ENCODE measurements around the gene OLIG1.

OLIG1 gene

DNA sequence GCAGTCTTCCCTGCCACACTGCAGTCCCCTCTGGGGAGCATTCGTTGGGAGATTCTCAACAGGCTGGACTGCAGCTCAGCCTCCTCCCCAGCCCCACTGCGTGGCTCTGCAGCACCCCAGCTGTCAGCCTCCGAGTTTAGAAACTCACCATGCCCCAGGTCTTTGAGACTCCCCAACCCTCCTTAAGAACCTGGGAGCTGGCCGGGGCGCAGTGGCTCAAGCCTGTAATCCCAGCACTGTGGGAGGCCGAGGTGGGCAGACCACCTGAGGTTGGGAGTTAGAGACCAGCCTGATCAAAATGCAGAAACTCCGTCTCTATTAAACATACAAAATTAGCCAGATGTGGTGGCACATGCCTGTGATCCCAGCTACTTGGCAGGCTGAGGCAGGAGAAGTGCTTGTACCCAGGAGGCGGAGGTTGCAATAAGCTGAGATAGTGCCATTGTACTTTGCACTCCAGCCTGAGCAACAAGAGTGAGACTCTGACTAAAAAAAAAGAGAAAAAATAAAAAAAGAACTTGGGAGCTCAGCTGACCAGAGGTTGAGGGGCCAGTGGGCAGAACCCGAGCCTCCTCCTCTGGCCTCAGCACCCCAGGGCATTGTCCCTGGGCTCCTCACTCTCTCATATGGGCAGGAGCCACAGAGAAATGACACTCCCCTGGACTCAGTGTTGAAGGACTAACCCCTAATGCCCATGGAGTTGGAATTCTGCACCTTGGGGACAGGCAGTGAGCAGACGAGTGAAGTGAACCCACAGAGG, 38.6 kb upstream of the OLIG1 start:
- DNase-seq (ENCODE audit: low read depth in 1 of 2, low spot score in 1 of 2) = no peak

DNA sequence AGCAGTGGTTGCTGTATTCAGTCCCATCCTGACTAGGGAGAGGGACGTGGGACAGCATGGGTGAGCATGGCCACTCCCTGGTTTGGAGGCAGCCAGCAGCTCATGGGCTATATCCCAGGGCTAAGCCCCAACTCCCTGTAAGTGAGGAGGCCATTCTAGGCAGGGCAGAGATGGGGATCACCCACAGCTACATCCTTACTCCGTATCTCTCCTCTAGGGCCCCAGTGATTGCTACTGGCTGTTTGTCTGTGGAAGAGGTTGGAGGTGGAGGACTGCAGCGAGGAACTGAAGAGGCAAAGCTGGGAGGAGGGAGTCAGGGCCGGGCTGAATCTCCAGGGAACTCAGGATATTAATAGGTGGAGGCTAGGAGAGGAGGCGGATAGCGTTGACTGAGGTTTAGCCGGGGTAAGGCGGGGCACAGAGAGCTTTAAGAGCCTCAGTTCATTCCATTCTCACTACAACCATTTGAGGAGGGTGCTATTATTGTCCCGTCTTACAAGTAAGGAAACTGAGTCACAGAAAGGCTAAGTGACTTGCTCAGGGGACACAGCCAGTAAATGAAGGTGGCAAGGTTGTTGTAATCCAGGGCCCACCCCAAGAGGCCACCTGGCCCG, 37.4 kb upstream of the OLIG1 start:
- DNase-seq (ENCODE audit: low read depth in 1 of 2, low spot score in 1 of 2) = no peak

DNA sequence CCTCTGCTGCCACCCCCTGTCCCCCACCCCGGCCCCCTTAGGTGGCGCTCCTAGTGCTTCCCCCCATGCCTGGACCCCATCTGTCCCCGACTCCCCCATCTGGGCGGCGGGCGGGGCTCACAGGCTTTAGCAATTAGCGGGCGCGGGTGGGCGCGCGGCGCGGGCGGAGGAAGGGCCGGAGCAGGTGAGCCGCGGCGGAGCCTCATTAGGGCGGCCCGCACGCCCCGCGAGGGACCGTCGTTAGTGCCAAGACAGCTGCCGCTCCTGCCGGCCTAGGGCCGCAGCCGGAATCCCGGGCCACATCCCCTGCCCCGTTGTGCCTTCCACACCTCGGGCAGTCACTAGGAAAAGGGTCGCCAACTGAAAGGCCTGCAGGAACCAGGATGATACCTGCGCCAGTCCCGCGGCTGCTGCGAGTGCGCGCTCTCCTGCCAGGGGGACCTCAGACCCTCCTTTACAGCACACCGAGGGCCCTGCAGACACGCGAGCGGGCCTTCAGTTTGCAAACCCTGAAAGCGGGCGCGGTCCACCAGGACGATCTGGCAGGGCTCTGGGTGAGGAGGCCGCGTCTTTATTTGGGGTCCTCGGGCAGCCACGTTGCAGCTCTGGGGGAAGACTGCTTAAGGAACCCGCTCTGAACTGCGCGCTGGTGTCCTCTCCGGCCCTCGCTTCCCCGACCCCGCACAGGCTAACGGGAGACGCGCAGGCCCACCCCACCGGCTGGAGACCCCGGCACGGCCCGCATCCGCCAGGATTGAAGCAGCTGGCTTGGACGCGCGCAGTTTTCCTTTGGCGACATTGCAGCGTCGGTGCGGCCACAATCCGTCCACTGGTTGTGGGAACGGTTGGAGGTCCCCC, 36.6 kb upstream of the OLIG1 start:
- DNase-seq (ENCODE audit: low read depth in 1 of 2, low spot score in 1 of 2) = no peak

DNA sequence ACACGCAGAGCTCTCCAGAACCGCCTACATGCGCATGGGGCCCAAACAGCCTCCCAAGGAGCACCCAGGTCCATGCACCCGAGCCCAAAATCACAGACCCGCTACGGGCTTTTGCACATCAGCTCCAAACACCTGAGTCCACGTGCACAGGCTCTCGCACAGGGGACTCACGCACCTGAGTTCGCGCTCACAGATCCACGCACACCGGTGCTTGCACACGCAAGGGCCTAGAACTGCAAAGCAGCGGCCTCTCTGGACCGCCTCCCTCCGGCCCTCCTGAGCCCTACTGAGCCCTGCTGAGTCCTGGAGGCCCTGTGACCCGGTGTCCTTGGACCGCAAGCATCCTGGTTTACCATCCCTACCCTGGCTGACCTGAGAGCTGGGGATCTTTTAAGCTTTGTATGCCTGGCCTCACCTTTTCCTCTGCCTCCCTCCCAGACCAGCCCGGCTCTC, 36.0 kb upstream of the OLIG1 start:
- no peak for DNase-seq (ENCODE audit: low read depth in 1 of 2, low spot score in 1 of 2)

DNA sequence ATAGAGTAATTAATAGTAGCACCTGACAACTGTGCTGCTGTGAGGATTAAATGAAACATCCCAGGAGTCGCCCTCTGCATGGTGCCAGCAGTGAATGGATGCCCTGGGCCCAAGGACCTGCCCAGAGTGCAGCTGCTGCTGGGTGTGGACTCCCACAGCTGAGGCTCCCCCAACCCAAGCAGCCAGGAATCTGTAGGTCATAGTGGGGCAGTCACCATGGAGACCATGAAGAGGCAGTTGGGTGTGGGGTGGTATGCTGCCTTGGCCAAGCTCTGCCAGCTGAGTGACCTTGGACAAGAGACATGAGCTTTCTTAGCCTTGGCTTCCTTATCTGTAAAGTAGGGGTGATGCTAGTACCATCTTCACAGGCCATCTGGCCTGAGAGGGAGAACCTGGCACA, 34.8 kb upstream of the OLIG1 start:
- no peak for DNase-seq (ENCODE audit: low read depth in 1 of 2, low spot score in 1 of 2)

DNA sequence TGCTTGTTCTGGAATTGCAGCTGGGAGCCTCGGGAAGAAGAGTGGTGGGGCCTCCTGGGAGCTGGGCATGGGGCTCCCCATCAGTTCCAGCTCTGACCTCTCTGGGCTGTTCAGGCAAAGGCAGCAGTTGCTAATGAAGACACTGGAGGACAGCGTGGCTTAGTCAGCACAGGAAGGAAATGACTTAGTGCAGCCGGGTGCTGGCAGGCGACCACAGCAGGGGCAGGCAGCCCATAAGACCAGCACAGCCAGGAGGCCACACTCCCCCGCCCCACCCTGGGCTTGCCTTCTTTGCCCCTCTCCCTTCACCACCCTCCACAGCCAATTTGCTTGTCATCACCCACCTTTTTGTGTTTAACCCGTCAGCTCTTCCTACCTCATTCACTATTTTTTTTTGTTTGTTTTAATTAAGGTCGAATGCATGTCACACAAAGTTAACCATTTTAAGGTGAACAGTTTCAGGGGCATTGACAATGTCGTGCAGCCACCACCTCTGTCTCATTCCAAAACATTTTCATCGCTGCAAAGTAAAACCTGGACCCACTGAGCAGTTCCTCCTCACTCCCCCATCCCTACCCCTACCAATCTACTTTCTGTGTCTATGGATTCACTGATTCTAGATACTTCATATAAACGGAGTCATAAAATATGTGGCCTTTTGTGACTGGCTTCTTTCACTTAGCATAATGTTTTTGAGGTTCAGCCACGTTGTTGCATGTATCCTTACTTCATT, 33.3 kb upstream of the OLIG1 start:
- DNase-seq (ENCODE audit: low read depth in 1 of 2, low spot score in 1 of 2) = no peak

DNA sequence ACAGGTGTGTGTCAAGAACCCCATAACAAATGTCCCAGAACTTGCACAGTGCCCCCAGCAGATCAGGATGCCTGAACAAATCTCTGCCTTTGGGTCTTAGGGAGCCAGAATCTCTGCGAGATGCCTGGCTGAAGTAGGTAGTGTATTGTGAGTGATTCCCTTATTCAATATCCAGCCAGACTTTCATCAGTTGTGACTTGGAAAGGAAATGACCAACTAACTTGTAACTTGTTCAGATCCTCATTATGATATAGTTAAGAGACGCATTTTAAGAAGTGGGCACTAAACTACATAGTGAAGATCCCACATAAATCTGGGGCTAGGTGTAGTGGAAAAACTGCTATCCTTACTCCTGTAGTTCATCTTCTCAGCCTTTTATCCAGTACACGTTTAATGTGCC, 32.4 kb upstream of the OLIG1 start:
- no peak for DNase-seq (ENCODE audit: low read depth in 1 of 2, low spot score in 1 of 2)

DNA sequence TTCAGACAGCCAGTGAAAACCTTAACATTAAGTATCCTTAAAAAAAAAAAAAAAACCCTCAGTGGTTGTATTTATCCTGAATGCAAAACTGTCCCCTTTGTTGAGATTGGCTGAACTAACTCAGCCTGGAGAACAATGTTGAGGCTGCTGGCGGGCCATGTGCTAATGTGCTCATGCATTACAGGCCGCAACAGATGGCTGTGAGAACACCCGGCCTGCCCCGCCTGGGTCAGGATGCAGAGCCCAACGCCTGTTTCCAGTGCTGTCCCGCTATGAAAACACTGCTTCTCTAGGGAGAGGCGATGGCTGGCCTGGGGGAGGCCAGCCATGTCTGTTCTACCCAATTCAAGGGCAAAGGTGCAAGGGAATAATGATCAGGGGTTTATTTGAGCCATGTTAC, 30.4 kb upstream of the OLIG1 start:
- DNase-seq (ENCODE audit: low read depth in 1 of 2, low spot score in 1 of 2) = no peak

DNA sequence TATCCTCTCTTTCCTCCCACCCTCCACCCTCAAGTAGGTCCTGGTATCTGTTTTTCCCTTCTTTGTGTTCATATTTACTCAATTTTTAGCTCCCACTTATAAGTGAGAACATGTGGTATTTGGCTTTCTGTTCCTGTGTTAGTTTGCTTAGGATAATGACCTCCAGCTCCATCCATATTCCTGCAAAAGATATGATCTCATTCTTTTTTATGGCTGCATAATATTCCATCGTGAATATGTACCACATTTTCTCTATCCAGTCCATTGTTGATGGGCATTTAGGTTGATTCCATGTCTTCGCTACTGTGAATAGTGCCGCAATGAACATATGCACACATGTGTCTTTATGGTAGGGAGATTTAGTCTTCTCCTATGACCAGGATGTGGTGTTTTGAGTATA, 29.7 kb upstream of the OLIG1 start:
- no peak for DNase-seq (ENCODE audit: low read depth in 1 of 2, low spot score in 1 of 2)

DNA sequence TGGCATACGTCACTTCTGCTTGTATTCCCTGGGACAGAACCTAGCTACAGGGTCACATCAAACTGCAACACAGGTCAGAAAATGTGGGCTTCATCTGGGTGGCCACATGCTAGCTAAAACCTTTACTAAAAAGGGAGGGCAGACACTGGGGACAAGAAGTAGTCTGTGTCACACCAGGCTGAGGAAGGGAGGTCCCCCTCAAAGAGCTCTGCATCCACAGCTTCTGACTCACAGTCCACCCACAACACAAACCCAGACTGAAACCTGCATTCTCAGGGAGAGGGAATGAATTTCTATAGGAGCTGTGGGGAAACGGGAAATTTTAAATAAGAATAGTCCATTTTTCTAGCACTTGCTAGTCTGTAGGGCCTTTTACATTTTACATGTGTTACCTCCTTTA, 28.0 kb upstream of the OLIG1 start:
- no peak for DNase-seq (ENCODE audit: low read depth in 1 of 2, low spot score in 1 of 2)

DNA sequence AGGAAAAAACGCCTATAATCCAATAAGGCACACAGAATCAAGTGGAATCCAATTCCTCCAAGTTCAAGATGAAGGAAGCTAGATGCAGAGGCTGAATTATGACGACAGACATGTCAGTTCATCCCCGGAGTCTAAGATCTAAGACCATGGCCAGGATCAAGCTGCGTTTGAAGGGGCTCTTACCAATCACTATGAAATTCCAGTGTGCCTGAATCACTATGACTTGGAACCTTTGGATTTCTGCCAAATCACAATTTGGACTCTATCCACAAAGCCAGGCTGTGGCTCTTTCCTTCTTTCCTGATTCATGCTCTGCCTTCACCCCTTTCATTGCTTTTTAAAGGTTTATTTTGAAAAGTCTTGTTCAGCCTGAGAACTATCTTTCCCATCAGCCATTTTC, 27.1 kb upstream of the OLIG1 start:
- DNase-seq (ENCODE audit: low read depth in 1 of 2, low spot score in 1 of 2) = no peak

DNA sequence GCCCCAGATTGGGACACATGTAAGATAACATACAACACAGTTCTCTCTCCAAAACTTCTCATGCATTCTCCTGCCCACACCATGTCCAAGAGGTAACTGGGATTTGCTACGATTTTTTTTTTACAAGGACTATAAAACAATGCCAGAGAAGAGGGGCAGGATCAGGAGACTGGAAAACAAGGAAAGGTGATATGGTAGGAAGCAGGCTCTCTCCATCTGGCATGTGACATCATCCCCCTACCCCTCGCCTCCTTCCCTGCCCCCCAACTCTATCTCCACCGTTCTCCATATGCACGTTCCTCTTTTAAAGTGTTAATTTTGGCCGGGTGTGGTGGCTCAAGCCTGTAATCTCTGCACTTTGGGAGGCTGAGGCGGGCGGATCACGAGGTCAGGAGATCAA, 23.5 kb upstream of the OLIG1 start:
- DNase-seq (ENCODE audit: low read depth in 1 of 2, low spot score in 1 of 2) = no peak

DNA sequence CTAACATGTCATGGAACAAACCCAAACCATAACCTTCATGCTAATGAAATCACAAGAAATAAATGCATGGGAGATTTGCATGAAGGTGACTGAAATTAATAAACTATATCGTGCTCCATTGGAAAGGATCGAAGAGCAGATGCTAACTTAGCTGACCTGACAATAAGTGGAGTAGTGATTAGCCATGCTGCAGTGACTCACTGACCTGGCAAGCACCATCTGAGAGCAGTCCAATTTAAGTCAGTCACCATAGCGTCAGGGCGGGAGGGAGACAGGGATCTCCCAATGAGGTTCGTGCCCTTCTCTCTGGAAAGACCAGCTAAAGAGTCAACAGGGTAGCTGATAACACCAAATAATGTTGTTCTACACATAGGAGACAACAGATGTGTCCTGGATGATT, 22.7 kb upstream of the OLIG1 start:
- no peak for DNase-seq (ENCODE audit: low read depth in 1 of 2, low spot score in 1 of 2)

DNA sequence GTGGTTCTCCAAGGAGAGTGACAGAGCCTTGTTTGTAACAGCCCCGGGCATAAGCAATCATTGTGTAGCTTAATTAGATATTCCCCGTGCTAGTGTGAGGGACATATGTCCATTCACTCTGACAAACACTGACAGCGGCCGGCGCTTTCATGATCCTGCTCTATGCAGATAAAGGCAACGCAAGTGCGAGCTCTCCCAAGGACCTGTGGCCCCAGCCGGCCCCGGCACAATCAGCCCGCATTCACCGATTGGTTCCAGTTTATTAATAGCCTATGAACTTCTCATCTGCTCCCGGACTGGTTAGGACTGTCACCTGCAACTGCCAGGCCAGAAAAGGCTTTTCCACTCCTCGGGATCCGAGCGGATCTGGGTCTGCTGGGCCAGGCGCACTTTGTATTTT, 18.0 kb upstream of the OLIG1 start:
- no peak for DNase-seq (ENCODE audit: low read depth in 1 of 2, low spot score in 1 of 2)

DNA sequence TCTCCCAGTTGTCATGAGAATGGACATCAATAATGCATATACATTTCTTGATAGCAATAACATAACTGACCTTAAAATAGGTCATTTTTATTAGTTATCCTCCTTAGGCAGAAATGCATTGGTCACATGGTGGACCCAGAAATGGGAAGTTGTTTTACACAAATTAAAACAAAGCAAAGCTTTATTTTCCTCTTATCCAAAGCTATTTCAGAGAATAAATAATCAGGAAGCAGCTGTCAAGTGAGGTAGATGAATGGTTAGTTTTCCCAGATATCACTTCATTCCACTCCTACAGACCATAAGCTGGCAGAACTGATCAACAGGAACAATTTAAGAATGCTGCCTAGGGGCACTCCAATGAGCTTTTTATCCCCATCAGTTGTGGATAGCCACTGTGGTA, 16.0 kb upstream of the OLIG1 start:
- no peak for DNase-seq (ENCODE audit: low read depth in 1 of 2, low spot score in 1 of 2)

DNA sequence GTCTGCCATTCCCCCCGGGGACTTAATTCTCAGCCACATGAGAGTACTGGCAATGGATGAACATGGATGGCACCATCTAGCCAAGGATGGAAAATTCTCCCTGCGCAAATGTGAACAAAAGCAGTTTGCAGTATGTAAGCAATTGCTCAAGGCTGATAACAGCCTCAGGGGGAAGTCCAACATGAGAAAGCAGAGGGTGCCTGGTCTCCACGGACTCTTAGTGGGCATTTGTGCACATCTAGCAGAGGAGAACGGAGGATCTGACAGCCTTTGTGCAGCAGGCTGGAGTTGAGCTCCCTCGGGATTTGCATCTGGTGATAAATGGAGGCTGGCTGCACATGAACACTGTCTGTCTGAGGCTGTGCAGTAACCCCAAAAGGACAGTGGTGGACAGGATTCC, 13.9 kb upstream of the OLIG1 start:
- no peak for DNase-seq (ENCODE audit: low read depth in 1 of 2, low spot score in 1 of 2)

DNA sequence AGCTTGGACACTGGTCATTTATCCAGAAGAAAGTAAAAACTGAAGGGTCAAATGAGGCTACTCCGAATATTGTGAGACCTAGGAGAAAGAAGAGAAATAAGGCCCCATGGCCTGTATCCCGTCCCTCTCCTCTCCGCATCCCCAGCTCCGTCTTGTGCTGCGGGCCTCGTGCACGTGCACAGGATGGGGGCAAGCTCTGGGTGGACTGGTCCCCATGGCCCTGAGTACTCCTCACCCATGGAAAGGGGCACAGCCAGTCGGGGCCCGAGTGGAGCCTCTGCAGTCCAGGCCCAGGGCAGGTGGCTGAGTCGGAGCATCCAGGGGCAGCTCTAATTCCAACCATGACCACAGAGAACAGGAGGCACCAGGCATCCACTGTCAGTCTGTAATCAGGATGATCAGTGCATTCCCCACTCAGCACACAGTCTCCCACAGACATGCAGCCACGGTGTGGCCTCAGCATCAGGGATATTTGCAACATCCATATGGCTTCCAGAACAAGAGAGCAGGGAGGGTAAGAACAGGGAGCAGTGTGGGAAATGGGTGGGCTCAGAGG, 12.5 kb upstream of the OLIG1 start:
- no peak for DNase-seq (ENCODE audit: low read depth in 1 of 2, low spot score in 1 of 2)

DNA sequence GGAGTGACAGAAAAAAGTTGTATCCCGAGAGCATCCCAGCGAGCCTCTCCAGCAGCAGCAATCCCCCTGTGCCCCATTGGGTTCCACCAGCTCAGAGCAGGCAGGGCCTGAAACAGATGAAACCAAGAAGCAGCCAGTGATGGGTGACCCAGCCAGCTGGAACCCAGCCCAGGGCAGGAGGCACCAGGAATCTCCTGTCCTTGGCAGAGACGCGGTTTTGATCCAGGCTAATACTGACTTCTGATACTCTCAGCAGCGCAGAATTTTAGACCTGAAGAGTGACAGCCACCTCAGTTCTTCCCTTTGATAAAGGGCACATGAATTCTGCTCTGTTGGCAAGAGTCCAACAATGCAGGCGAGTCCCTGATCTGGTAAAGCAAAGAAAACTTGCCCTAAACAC, 11.4 kb upstream of the OLIG1 start:
- DNase-seq (ENCODE audit: low read depth in 1 of 2, low spot score in 1 of 2) = no peak

DNA sequence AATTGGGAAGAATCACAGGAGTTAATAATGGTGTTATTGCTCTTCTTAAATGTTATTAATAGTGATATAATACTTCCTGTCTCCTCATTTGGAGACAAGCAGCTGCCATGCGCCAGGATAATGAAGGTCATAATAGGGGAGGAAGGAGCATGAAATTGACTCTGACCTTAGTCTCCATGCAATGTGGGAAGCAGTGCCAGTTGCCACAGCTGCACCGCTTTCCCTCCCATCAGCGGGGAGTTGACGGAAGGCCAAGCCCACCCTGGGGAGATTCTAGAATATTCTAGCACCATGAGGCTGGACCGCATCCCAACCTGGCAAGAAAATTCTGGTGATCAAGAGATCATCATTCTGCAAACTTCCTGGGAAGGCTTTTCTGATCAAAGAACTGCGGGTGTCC, 11.0 kb upstream of the OLIG1 start:
- no peak for DNase-seq (ENCODE audit: low read depth in 1 of 2, low spot score in 1 of 2)

DNA sequence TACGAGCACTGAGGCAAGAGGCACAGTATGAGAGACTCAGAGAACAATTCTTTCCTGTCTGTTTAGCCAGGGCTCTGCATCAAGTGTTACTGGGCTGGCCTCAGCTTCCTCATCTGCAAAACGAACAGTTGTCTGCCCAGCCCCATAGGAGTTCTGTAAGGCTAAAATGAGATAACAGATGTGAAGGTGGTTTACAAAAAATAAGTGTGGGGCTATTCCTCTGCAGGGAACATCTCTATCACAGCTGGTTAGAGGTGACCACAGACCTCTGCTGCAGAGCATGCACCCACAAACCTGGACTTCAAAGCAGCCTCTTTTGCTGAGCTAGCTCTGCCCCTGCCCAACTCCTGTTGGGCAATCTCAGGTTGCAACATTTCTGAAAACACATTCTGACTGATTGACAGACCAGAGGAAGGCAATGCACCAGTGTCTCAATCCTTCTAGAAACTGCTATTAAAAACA, 10.5 kb upstream of the OLIG1 start:
- no peak for DNase-seq (ENCODE audit: low read depth in 1 of 2, low spot score in 1 of 2)

DNA sequence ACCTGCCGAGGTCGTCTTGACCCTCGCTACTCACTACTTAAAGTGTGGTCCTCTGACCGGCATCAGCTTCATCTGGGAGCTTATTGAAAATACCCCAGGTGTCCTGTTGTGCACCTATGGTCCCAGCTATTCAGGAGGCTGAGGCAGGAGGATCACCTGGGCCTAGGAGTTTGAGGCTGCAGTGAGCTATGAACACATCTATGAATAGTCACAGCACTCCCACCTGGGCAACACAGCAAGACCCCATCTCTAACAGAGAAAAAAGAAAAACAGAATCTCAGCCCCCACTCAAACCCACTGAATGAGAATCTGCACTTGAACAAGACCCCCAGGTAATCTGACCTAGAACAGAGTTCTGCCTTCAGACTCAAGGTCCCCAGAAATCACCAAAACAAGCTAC, 8.7 kb upstream of the OLIG1 start:
- DNase-seq (ENCODE audit: low read depth in 1 of 2, low spot score in 1 of 2) = no peak
